HepG2 (cell line): Measurements from ENCODE around the gene CCND2. TPM values are rescaled to one million over a fixed set of nuclear protein-coding genes. Genes with fewer than 3 reads are reported as not detected.

Experiments used
- ATAC-seq: fragments of 200-7000 bp; cut with Tn5 transposase; 3 replicates; pipeline ENCODE4 v1.9.1; 2020; ENCODE audit warnings: mild to moderate bottlenecking, moderate library complexity
- BruUV-seq: library from RNA; stranded (reverse); fragments of 400-500 nt; replicated peaks from 2 replicates; lab custom pipeline; 2021; lab: Mats Ljungman, UMichigan
- CTCF ChIA-PET: fragments of 300-600 bp; formaldehyde crosslinking; extraction: SDS; loops from one replicate; lab custom pipeline; 2021; ENCODE audit warnings: low total read pairs, inconsistent platforms, low intra/inter-chr PET ratio; lab: Yijun Ruan, JAX
- POLR2A ChIA-PET: fragments of 350-600 bp; sonication (Branson Sonifier 250); formaldehyde crosslinking; loops from one replicate; lab custom pipeline; 2020; ENCODE audit warnings: antibody characterized with exemption, inconsistent platforms; lab: Yijun Ruan, JAX
- DNase-seq: peaks from one replicate; pipeline ENCODE4 v3.0.0-alpha.2; 2015; ENCODE audit warnings: low spot score
- FAIRE-seq: peaks from 3 replicates; lab custom pipeline; 2011; peaks lifted over from hg19 to GRCh38; lab: Jason Lieb, UNC
- H2AFZ ChIP-seq: one replicate; pipeline ENCODE4 v1.6.1; 2011; ENCODE audit warnings: low read length, inconsistent platforms
- H3K27ac ChIP-seq: fragments of 300-600 bp; 3 replicates; pipeline ENCODE4 v1.8.0; 2011; ENCODE audit warnings: mixed run types, mild to moderate bottlenecking, mixed read lengths, low read length, inconsistent platforms; ENCODE audit not compliant: insufficient read depth; ENCODE audit errors: extremely low read length
- H3K27me3 ChIP-seq, 2 experiments: fragments of 200-600 bp in 1 of 2; 2 replicates in 1 of 2; 3 replicates in 1 of 2; pipeline versions ENCODE4 v1.6.0 to v1.8.0; 2011; ENCODE audit warnings: low read length in 2 of 2, mild to moderate bottlenecking in 2 of 2, moderate library complexity in 2 of 2, inconsistent platforms in 1 of 2; ENCODE audit not compliant: insufficient read depth in 2 of 2, control insufficient read depth in 1 of 2
- H3K36me3 ChIP-seq, 2 experiments: fragments of 200-600 bp in 1 of 2; replicated peaks in 1 of 2; 2 replicates in 1 of 2; 3 replicates in 1 of 2; pipeline versions ENCODE4 v1.5.1 to v1.8.0; 2011; ENCODE audit warnings: low read length in 2 of 2, inconsistent platforms in 1 of 2; ENCODE audit not compliant: insufficient read depth in 2 of 2, control insufficient read depth in 1 of 2
- H3K4me1 ChIP-seq: 2 replicates; pipeline ENCODE4 v1.5.1; 2012; ENCODE audit warnings: low read length, inconsistent platforms; ENCODE audit not compliant: insufficient read depth
- H3K4me2 ChIP-seq: 2 replicates; pipeline ENCODE4 v1.6.0; 2011; ENCODE audit warnings: low read depth, low read length, inconsistent platforms
- H3K4me3 ChIP-seq, 3 experiments: fragments of 200-600 bp in 1 of 3; sonication (generic), shearing (Covaris generic) in 1 of 3; replicated peaks in 1 of 3; 2 replicates each; pipeline ENCODE4 v1.5.1; 2011 to 2016; ENCODE audit warnings: low read length in 3 of 3, inconsistent platforms in 2 of 3, low read depth in 2 of 3, mild to moderate bottlenecking in 2 of 3, control low read depth in 1 of 3, mixed read lengths in 1 of 3; ENCODE audit not compliant: insufficient read depth in 1 of 3
- H3K79me2 ChIP-seq: one replicate; pipeline ENCODE4 v1.6.1; 2011; ENCODE audit warnings: low read length, inconsistent platforms; ENCODE audit not compliant: insufficient read depth
- H3K9ac ChIP-seq: 2 replicates; pipeline ENCODE4 v1.6.0; 2011; ENCODE audit warnings: mild to moderate bottlenecking, low read depth, low read length, inconsistent platforms; ENCODE audit not compliant: insufficient read depth
- H3K9me3 ChIP-seq: 2 replicates; pipeline ENCODE4 v1.5.1; 2012; ENCODE audit warnings: mild to moderate bottlenecking, low read length
- H4K20me1 ChIP-seq: 2 replicates; pipeline ENCODE4 v1.6.0; 2011; ENCODE audit warnings: inconsistent platforms, mild to moderate bottlenecking, low read length, moderate library complexity; ENCODE audit not compliant: insufficient read depth
- ARNT ChIP-seq: fragments of 450-650 bp; IDR thresholded peaks from 2 replicates; pipeline ENCODE4 v1.6.1; 2017
- ARNT2 ChIP-seq: sonication (generic); formaldehyde crosslinking; IDR thresholded peaks from 2 replicates; pipeline ENCODE4 v1.8.0; 2022; ENCODE audit warnings: mild to moderate bottlenecking, low read depth, missing genetic modification reagents, moderate library complexity
- CBX2 ChIP-seq, 2 experiments: fragments of 200-600 bp in 1 of 2; sonication (generic); formaldehyde crosslinking in 1 of 2; IDR thresholded peaks; 2 replicates each; pipeline versions ENCODE4 v1.7.0 to v1.8.1; 2018 to 2022; ENCODE audit warnings: low read depth in 2 of 2, low read length in 1 of 2, mild to moderate bottlenecking in 1 of 2, missing genetic modification reagents in 1 of 2
- EZH2 ChIP-seq: conservative IDR thresholded peaks from 2 replicates; pipeline ENCODE4 v1.6.1; 2012; ENCODE audit warnings: mild to moderate bottlenecking, low read depth, low read length, moderate library complexity
- NONO ChIP-seq, 2 experiments: fragments of 450-650 bp in 1 of 2; sonication (generic) in 1 of 2; formaldehyde crosslinking in 1 of 2; IDR thresholded peaks in 1 of 2; conservative IDR thresholded peaks in 1 of 2; 2 replicates each; pipeline versions ENCODE4 v1.6.1 to v1.8.0; 2017 to 2022; ENCODE audit warnings: mild to moderate bottlenecking in 1 of 2, missing genetic modification reagents in 1 of 2, moderate library complexity in 1 of 2
- SAFB2 ChIP-seq: sonication (generic); formaldehyde crosslinking; IDR thresholded peaks from 2 replicates; pipeline ENCODE4 v1.5.1; 2020; ENCODE audit warnings: missing genetic modification reagents, low read depth, mild to moderate bottlenecking, borderline replicate concordance
- SMARCC2 ChIP-seq: fragments of 450-650 bp; IDR thresholded peaks from 2 replicates; pipeline ENCODE4 v1.6.1; 2017; ENCODE audit warnings: antibody characterized with exemption, mild to moderate bottlenecking
- ZNF17 ChIP-seq: sonication (generic); formaldehyde crosslinking; IDR thresholded peaks from 2 replicates; pipeline ENCODE4 v1.5.0; 2020; ENCODE audit warnings: mild to moderate bottlenecking, missing genetic modification reagents
- ZNF569 ChIP-seq: sonication (generic); formaldehyde crosslinking; IDR thresholded peaks from 2 replicates; pipeline ENCODE4 v1.5.0; 2020; ENCODE audit warnings: mild to moderate bottlenecking, missing genetic modification reagents, moderate library complexity, borderline replicate concordance
- WGBS: methylation state at CpG from one replicate; pipeline ENCODE4 v1.1.6; 2017; ENCODE audit warnings: low lambda C conversion rate; 5-methylcytosine and 5-hydroxymethylcytosine counted together
- in situ Hi-C: cut with HindIII; loops from 2 replicates; pipeline ENCODE4 v1.10.0; 2017; ENCODE audit warnings: low pct_unique_long_range_greater_than_20kb; ENCODE audit not compliant: extremely low pct_ligation_motif_present
- intact Hi-C: fragments of 100-400 bp; cut with micrococcal nuclease; formaldehyde crosslinking; loops from one replicate; pipeline ENCODE4 v1.10.0; 2022; ENCODE audit not compliant: unreplicated experiment
- polyA plus RNA-seq, 8 experiments: library from polyadenylated mRNA; depleted of rRNA in 3 of 8; stranded (reverse) in 7 of 8; unstranded in 1 of 8; fragments of >200 nt; fragmentation: Illumina TruSeq in 4 of 8; extraction: Trizol in 4 of 8; gene quantifications; 2 replicates each; pipeline versions ENCODE4 v1.2.1 to v1.2.3, GENCODE V29; 2011 to 2016; ENCODE audit warnings: low read depth in 4 of 8, missing spikeins in 1 of 8, mixed read lengths in 1 of 8; ENCODE audit not compliant: insufficient read depth in 1 of 8
- total RNA-seq, 5 experiments: library from RNA; depleted of rRNA; stranded (reverse); fragments of >200 nt; fragmentation: Illumina TruSeq; extraction: Trizol; gene quantifications; 2 replicates each; pipeline ENCODE4 v1.2.3, GENCODE V29; 2016; ENCODE audit warnings: low read depth in 1 of 5
- TF ChIP-seq, protein P1 (sequence below): sonication (generic); formaldehyde crosslinking; IDR thresholded peaks from 2 replicates; pipeline ENCODE4 v1.8.1; 2023; ENCODE audit warnings: mild to moderate bottlenecking, missing genetic modification reagents, borderline replicate concordance

Gene CCND2
- total and polyA plus RNA-seq, 2 of the 13 experiments (the other 11 are each of a cell fraction or from before 2014, with no cell fraction given): 0.61 to 1.4 TPM

DNA sequence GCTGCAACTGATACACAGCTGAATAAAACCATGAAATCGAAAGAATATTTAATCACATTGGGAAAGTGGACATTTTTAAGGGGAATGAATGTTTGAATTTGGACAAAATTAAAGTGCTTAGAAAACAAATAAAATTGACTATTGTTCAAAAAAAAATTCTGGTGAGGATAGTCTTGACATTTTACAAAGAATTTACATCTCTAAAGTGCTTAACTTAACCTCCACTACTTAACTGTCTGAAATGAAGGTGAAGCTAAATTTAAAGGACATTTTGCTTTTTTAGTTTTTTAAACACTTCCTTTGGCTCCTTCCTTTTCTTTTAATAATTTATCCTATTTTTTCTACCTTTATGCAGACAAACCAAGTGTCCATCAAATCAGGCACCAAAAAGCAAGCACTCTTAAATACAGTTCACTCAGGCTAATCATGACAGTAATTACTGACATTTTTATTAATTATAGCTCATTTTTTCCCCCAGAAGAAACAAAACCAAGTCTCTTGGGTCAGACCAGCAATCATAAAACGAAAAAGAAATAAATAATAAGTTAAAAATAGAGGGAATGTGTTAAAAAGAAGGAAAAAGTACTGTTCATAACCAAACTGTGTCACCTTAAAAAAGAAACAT, 5.7 kb upstream of the CCND2 start:
- in situ Hi-C loops: no loop called here
- Histone ChIP-seq H3K27me3 (peaks cover 16 to 66% of the 10 kb centered on the region in 2 experiments), H3K79me2 (no peaks in the 10 kb centered on the region), H3K36me3 (no peaks in the 10 kb centered on the region), H3K9ac (no peak overlapping the region), H4K20me1 (no peaks in the 10 kb centered on the region), H2AFZ (no peak overlapping the region), H3K9me3 (no peaks in the 10 kb centered on the region), H3K4me2 (no peak overlapping the region), H3K4me1 (peaks cover 27% of the 10 kb centered on the region), H3K4me3 (no peak overlapping the region), H3K27ac (no peak overlapping the region)
- BruUV-seq: no TSS peak
- DNase-seq (no peak), FAIRE-seq (no peak), ATAC-seq (no peak)
- TF ChIP-seq ZNF569 (CRISPR knock-in tag) (no peak), ARNT2 (CRISPR knock-in tag) (no peak), ZNF17 (CRISPR knock-in tag) (no peak), CBX2 (IDR thresholded peaks at IDR 0.05; ENCODE audit: low read depth, low read length) (peak; percentile 61; the same call in 1 of the 2 replicates), CBX2 (CRISPR knock-in tag; IDR thresholded peaks at IDR 0.05; ENCODE audit: low read depth) (no peak)
- CTCF ChIA-PET: no interaction called here
- POLR2A ChIA-PET: no interaction called here
- intact Hi-C loops: no loop called here
- 3% methylated on average over 2 of the region's 2 CpGs for WGBS

DNA sequence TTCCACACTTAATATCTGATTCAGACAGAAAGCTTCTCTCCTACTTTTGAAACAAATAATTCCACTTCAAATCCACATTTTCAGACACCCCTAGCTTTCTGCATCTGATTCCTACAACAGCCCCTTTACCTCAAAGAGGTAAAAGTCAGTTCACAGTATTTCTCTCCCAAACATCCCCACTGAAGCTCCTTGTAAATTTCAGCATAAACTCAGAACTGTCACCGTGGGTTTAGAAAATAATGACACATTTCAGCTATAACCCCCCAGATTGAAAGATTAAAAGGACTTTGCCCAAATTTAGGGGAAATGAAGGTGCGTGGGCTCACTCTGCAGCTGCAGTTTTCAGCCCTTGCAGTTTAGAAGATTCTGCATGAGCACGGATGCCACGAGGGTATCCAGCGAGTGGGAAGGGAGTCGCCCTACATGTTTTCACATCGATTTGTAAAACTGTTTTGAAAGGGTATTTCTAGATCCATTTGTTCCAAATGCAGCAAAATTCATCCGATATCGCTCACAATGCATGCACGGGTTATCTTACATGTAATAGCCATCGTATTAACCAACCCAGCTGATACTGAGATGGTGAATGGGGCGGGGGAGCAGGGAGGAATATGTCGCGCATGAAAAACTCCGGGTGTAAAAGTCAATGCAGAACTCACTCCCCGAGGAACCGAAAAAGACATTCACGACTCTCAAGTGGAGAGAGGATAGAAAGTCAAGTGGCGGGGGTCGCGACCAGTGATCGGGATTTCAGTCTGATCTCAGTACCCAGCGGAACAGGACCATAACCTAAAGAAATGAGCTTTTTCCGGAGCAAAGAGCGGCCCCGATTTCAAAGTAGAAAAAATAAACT, 5.0 kb upstream of the CCND2 start:
- Histone ChIP-seq H4K20me1 (no peaks in the 10 kb centered on the region; the same call in 1 of the 2 replicates), H2AFZ (no peak overlapping the region), H3K79me2 (no peaks in the 10 kb centered on the region), H3K4me3 (no peak overlapping the region), H3K9ac (no peak overlapping the region), H3K4me1 (peaks cover 35% of the 10 kb centered on the region), H3K27ac (no peak overlapping the region), H3K36me3 (no peaks in the 10 kb centered on the region), H3K9me3 (no peaks in the 10 kb centered on the region), H3K4me2 (no peak overlapping the region), H3K27me3 (peaks cover 18 to 68% of the 10 kb centered on the region in 2 experiments)
- ATAC-seq (no peak), DNase-seq (no peak), FAIRE-seq (no peak)
- ChIA-PET POLR2A (no interaction called here), CTCF (no interaction called here)
- 33% methylated on average over 26 of the region's 26 CpGs for WGBS
- intact Hi-C loops: no loop called here
- TF ChIP-seq NONO (IDR thresholded peaks at IDR 0.05): no peak
- no peak for TF ChIP-seq NONO (CRISPR knock-in tag; conservative IDR thresholded peaks at IDR 0.05)
- no peak for TF ChIP-seq SAFB2 (CRISPR knock-in tag)
- peak; percentile 96 for TF ChIP-seq EZH2
- TF ChIP-seq SMARCC2: no peak
- TF ChIP-seq, protein P1, sequence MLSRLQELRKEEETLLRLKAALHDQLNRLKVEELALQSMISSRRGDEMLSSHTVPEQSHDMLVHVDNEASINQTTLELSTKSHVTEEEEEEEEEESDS (CRISPR knock-in tag): no peak
- TF ChIP-seq ARNT: no peak
- in situ Hi-C loops: no loop called here
- no TSS peak for BruUV-seq
